ENCODE measurements around the gene TBX1. TPM values are rescaled to one million over a fixed set of nuclear protein-coding genes. Genes with fewer than 3 reads are reported as not detected.

Gene TBX1
- total RNA-seq, 3 donors from 2014 or later (not counting 1 experiment from before 2014, with no cell fraction given) = 2.0 to 4.6 (median 3.2) TPM

DNA sequence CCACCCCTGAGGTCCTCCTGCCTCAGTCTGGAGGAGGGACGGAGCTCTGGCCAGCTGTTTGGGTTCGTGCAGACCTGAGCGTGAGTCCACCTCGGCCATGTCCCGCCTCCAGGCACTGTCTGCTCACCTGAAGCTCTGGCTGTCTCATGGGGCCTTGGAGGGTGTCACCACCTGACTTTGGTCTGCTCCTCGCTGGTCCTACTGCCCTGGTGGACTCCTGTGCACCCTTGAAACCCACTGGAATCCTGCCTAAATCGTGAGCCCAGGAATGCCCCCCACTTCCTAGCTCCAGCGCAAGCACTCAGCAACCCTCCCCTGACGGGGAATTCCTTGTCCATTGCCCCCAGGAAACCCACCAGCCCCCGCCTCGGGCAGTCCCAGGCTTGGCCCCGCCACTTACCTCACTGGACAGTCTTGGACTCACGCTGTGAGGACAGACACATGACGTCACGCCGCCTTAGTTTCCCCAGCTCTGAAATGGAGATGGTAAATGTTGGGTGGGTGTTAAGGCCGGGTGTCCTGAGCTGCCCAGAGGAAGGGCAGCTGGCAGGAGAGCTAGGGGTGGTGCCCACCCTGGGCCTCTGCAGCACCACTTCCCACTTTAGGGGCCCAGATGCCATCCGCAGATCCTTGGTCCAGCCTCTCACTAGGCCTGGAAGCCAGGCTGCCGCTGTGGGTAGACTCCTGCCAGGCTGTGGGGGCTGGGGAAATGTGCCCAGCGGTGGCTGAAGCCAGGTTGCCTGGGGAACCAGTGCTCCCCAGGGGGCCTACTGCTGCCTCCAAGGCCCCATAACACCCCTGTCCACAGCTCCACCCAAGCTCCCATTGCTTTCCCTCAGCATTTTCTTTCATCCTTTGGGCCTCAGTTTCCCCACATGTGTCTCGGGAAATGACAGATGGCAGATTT is 18.2 kb upstream of the TBX1 start:
- H3K4me3 ChIP-seq (ENCODE audit: low read length) = no peak overlapping the region
- TF ChIP-seq, protein P1, sequence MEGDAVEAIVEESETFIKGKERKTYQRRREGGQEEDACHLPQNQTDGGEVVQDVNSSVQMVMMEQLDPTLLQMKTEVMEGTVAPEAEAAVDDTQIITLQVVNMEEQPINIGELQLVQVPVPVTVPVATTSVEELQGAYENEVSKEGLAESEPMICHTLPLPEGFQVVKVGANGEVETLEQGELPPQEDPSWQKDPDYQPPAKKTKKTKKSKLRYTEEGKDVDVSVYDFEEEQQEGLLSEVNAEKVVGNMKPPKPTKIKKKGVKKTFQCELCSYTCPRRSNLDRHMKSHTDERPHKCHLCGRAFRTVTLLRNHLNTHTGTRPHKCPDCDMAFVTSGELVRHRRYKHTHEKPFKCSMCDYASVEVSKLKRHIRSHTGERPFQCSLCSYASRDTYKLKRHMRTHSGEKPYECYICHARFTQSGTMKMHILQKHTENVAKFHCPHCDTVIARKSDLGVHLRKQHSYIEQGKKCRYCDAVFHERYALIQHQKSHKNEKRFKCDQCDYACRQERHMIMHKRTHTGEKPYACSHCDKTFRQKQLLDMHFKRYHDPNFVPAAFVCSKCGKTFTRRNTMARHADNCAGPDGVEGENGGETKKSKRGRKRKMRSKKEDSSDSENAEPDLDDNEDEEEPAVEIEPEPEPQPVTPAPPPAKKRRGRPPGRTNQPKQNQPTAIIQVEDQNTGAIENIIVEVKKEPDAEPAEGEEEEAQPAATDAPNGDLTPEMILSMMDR (IDR thresholded peaks at IDR 0.05) = no peak
- H3K9me3 ChIP-seq (ENCODE audit: control insufficient read depth, insufficient read depth, low read length) = no peaks in the 10 kb centered on the region
- ATAC-seq = no peak
- Mint-ChIP-seq H3K36me3 (no peaks in the 10 kb centered on the region), H3K9me3 (no peaks in the 10 kb centered on the region), H3K27ac (no peak overlapping the region), H3K27me3 (ENCODE audit: low read depth in 2 of 2) (no peaks in the 10 kb centered on the region), H3K4me3 (no peak overlapping the region), H3K4me1 (no peaks in the 10 kb centered on the region)
- intact Hi-C loops (cut with micrococcal nuclease) = no loop called here
- no peak for DNase-seq
- no peaks in the 10 kb centered on the region for H3K36me3 ChIP-seq (ENCODE audit: control insufficient read depth, insufficient read depth, low read length)
- H3K27ac ChIP-seq (ENCODE audit: low read length) = no peak overlapping the region
- H3K4me1 ChIP-seq (ENCODE audit: control insufficient read depth, insufficient read depth, low read length) = no peaks in the 10 kb centered on the region
- WGBS (ENCODE audit: insufficient coverage) = 85% methylated on average over 21 of the region's 21 CpGs
- H3K27me3 ChIP-seq (ENCODE audit: control insufficient read depth, insufficient read depth, low read length) = no peaks in the 10 kb centered on the region

DNA sequence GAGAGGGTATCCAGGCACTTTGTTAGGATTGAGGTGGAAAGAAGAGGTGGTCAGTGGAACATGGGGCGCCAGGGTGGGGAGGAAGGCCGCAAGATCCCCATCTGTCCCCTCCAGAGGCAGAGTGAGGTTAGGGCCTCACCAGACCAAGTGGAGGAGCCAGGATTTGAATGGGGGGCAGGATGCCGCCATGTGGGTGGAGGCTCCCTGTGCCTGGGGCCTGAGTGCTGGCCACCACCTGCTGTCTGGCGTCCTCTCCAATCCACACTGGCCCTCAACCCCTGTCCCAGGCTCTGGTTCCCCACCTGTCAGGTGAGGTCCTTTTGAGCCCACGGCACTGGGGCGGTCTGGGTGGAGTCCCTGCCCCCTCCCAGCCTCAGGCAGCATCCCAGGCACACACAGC is 17.5 kb upstream of the TBX1 start:
- no peaks in the 10 kb centered on the region for H3K9me3 ChIP-seq (ENCODE audit: control insufficient read depth, insufficient read depth, low read length)
- intact Hi-C loops (cut with micrococcal nuclease) = no loop called here
- Mint-ChIP-seq H3K27ac (no peak overlapping the region), H3K36me3 (no peaks in the 10 kb centered on the region), H3K9me3 (no peaks in the 10 kb centered on the region), H3K4me3 (no peak overlapping the region), H3K27me3 (ENCODE audit: low read depth in 2 of 2) (no peaks in the 10 kb centered on the region), H3K4me1 (no peaks in the 10 kb centered on the region)
- DNase-seq = no peak
- 87% methylated on average over 6 of the region's 6 CpGs for WGBS (ENCODE audit: insufficient coverage)
- H3K4me1 ChIP-seq (ENCODE audit: control insufficient read depth, insufficient read depth, low read length) = no peaks in the 10 kb centered on the region
- no peak overlapping the region for H3K27ac ChIP-seq (ENCODE audit: low read length)
- H3K36me3 ChIP-seq (ENCODE audit: control insufficient read depth, insufficient read depth, low read length) = no peaks in the 10 kb centered on the region
- no peaks in the 10 kb centered on the region for H3K27me3 ChIP-seq (ENCODE audit: control insufficient read depth, insufficient read depth, low read length)
- no peak overlapping the region for H3K4me3 ChIP-seq (ENCODE audit: low read length)
- ATAC-seq = no peak
- TF ChIP-seq, protein P1 (IDR thresholded peaks at IDR 0.05) = no peak

DNA sequence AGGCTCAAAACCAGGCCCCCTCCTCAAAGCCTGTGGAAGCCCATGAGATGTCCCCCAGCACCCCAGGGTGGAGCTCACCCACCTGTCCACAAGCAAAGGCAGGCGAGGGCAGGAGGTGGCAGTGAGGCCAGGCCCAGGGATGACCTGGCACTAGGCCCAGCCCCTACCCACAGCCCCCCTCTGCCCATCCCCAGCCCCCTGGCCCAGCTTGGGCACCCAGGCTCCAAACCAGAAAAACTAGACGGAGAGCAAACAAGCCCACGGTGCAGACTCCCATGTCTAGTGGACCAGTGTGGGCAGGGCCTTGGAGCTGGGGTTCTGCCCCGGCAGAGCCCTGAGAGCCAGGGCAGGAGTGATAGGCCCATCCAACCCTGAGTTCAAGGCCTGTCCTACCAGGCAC is 16.9 kb upstream of the TBX1 start:
- no peaks in the 10 kb centered on the region for H3K4me1 Mint-ChIP-seq
- H3K27ac Mint-ChIP-seq = no peak overlapping the region
- DNase-seq (no peak), ATAC-seq (no peak)
- no peaks in the 10 kb centered on the region for H3K27me3 Mint-ChIP-seq (ENCODE audit: low read depth in 2 of 2)
- H3K36me3 Mint-ChIP-seq = no peaks in the 10 kb centered on the region
- H3K9me3 ChIP-seq (ENCODE audit: control insufficient read depth, insufficient read depth, low read length) = no peaks in the 10 kb centered on the region
- WGBS (ENCODE audit: insufficient coverage) = 82% methylated on average over 4 of the region's 4 CpGs
- no peaks in the 10 kb centered on the region for H3K4me1 ChIP-seq (ENCODE audit: control insufficient read depth, insufficient read depth, low read length)
- H3K4me3 Mint-ChIP-seq = no peak overlapping the region
- TF ChIP-seq, protein P1 (IDR thresholded peaks at IDR 0.05) = no peak
- no peak overlapping the region for H3K27ac ChIP-seq (ENCODE audit: low read length)
- H3K9me3 Mint-ChIP-seq = no peaks in the 10 kb centered on the region
- intact Hi-C loops (cut with micrococcal nuclease) = no loop called here
- no peaks in the 10 kb centered on the region for H3K27me3 ChIP-seq (ENCODE audit: control insufficient read depth, insufficient read depth, low read length)
- H3K36me3 ChIP-seq (ENCODE audit: control insufficient read depth, insufficient read depth, low read length) = no peaks in the 10 kb centered on the region
- no peak overlapping the region for H3K4me3 ChIP-seq (ENCODE audit: low read length)
